Mesendoderm (in vitro differentiated cells): Measurements from ENCODE around the gene NFATC3.

Experiments used
- DNase-seq: peaks from one replicate; pipeline ENCODE4 v3.0.0; 2013
- H2AK5ac ChIP-seq: 2 replicates; pipeline ENCODE4 v1.6.1; 2013; ENCODE audit warnings: low read length, inconsistent platforms
- H2BK120ac ChIP-seq: 2 replicates; pipeline ENCODE4 v1.6.1; 2013; ENCODE audit warnings: low read depth, mild to moderate bottlenecking, low read length, moderate library complexity, mixed read lengths
- H2BK15ac ChIP-seq: replicated peaks from 2 replicates; pipeline ENCODE4 v1.6.1; 2013; ENCODE audit warnings: low read depth, mild to moderate bottlenecking, moderate library complexity
- H2BK5ac ChIP-seq: 2 replicates; pipeline ENCODE4 v1.6.1; 2013; ENCODE audit warnings: low read length, inconsistent platforms
- H3K18ac ChIP-seq: 2 replicates; pipeline ENCODE4 v1.6.1; 2013; ENCODE audit warnings: mild to moderate bottlenecking, low read length, mixed read lengths
- H3K23ac ChIP-seq: one replicate; pipeline ENCODE4 v1.6.1; 2013; ENCODE audit warnings: low read length
- H3K27ac ChIP-seq: 2 replicates; pipeline ENCODE4 v1.5.1; 2013; ENCODE audit warnings: low read depth, mild to moderate bottlenecking, inconsistent platforms, low read length, moderate library complexity
- H3K27me3 ChIP-seq: 2 replicates; pipeline ENCODE4 v1.6.1; 2013; ENCODE audit warnings: low read length, control low read depth, mild to moderate bottlenecking, inconsistent platforms; ENCODE audit not compliant: insufficient read depth, poor library complexity
- H3K36me3 ChIP-seq: 2 replicates; pipeline ENCODE4 v1.6.1; 2013; ENCODE audit warnings: low read length, inconsistent platforms; ENCODE audit not compliant: control insufficient read depth, insufficient read depth
- H3K4ac ChIP-seq: one replicate; pipeline ENCODE4 v1.6.1; 2013; ENCODE audit warnings: low read depth, mild to moderate bottlenecking, low read length, moderate library complexity
- H3K4me1 ChIP-seq: 2 replicates; pipeline ENCODE4 v1.6.1; 2013; ENCODE audit warnings: low read depth, low read length, inconsistent platforms; ENCODE audit not compliant: control insufficient read depth
- H3K4me2 ChIP-seq: 2 replicates; pipeline ENCODE4 v1.6.1; 2013; ENCODE audit warnings: low read length
- H3K4me3 ChIP-seq: 2 replicates; pipeline ENCODE4 v1.5.1; 2013; ENCODE audit warnings: mild to moderate bottlenecking, low read length
- H3K56ac ChIP-seq: one replicate; pipeline ENCODE4 v1.6.1; 2013; ENCODE audit warnings: low read length
- H3K79me1 ChIP-seq: 2 replicates; pipeline ENCODE4 v1.6.1; 2013; ENCODE audit warnings: low read length, inconsistent platforms
- H3K79me2 ChIP-seq: 2 replicates; pipeline ENCODE4 v1.6.1; 2013; ENCODE audit warnings: mild to moderate bottlenecking, low read length; ENCODE audit not compliant: control insufficient read depth, insufficient read depth
- H3K9ac ChIP-seq: 2 replicates; pipeline ENCODE4 v1.6.1; 2013; ENCODE audit warnings: low read length, inconsistent platforms
- H4K5ac ChIP-seq: one replicate; pipeline ENCODE4 v1.6.1; 2013; ENCODE audit warnings: low read length
- H4K8ac ChIP-seq: one replicate; pipeline ENCODE4 v1.6.1; 2013; ENCODE audit warnings: low read depth, mild to moderate bottlenecking, control low read depth, low read length, moderate library complexity
- WGBS: extraction: QIAGEN DNeasy Blood & Tissue Kit; methylation state at CpG from one replicate; pipeline ENCODE4 v1.1.7; 2013; ENCODE audit warnings: low lambda C conversion rate, missing lambda C conversion rate; ENCODE audit not compliant: insufficient coverage; ENCODE audit errors: extremely low coverage; 5-methylcytosine and 5-hydroxymethylcytosine counted together

NFATC3 gene

GRCh38 chr16:68047987-68048386 is 37.2 kb upstream of the NFATC3 start:
- Histone ChIP-seq H2BK120ac (no peak overlapping the region), H3K9ac (no peak overlapping the region), H3K4me3 (no peak overlapping the region), H3K36me3 (no peaks in the 10 kb centered on the region), H2BK5ac (no peak overlapping the region), H3K79me2 (no peaks in the 10 kb centered on the region), H3K4me2 (no peak overlapping the region), H3K56ac (no peak overlapping the region), H3K27me3 (no peaks in the 10 kb centered on the region), H3K79me1 (no peaks in the 10 kb centered on the region), H3K27ac (no peak overlapping the region), H2BK15ac (no peak overlapping the region), H3K18ac (no peak overlapping the region), H4K5ac (no peak overlapping the region), H4K8ac (no peak overlapping the region), H3K4ac (no peak overlapping the region), H3K23ac (no peak overlapping the region), H3K4me1 (no peaks in the 10 kb centered on the region), H2AK5ac (no peak overlapping the region)
- no CpG with 5 or more reads among the region's 2 CpGs for WGBS
- no peak for DNase-seq

- Histone ChIP-seq H3K27me3 (no peaks in the 10 kb centered on the region), H3K18ac (no peak overlapping the region), H2BK15ac (no peak overlapping the region), H3K27ac (no peak overlapping the region), H3K36me3 (peaks cover 3% of the 10 kb centered on the region), H3K56ac (no peak overlapping the region), H2AK5ac (no peak overlapping the region), H3K4me1 (no peaks in the 10 kb centered on the region), H3K4me3 (no peak overlapping the region), H3K79me2 (no peaks in the 10 kb centered on the region), H2BK120ac (no peak overlapping the region), H3K79me1 (no peaks in the 10 kb centered on the region), H4K8ac (no peak overlapping the region), H4K5ac (no peak overlapping the region), H3K9ac (no peak overlapping the region), H3K4me2 (no peak overlapping the region), H3K4ac (no peak overlapping the region), H2BK5ac (no peak overlapping the region), H3K23ac (no peak overlapping the region)
- no peak for DNase-seq
- no CpG with 5 or more reads among the region's 2 CpGs for WGBS
Observed at GRCh38 chr16:68049449-68049848, 35.7 kb upstream of the NFATC3 start.

GRCh38 chr16:68055395-68055794 is 29.8 kb upstream of the NFATC3 start:
- H4K8ac ChIP-seq, result no peak overlapping the region
- no peak overlapping the region for H3K9ac ChIP-seq
- no peaks in the 10 kb centered on the region for H3K4me1 ChIP-seq
- H3K79me2 ChIP-seq, result no peaks in the 10 kb centered on the region
- no CpG with 5 or more reads among the region's 3 CpGs for WGBS
- no peak overlapping the region for H2BK5ac ChIP-seq
- H3K4me3 ChIP-seq, result no peak overlapping the region
- no peak overlapping the region for H3K4ac ChIP-seq
- peaks cover 3% of the 10 kb centered on the region for H3K36me3 ChIP-seq
- no peak overlapping the region for H4K5ac ChIP-seq
- no peak overlapping the region for H3K4me2 ChIP-seq
- no peak overlapping the region for H2AK5ac ChIP-seq
- H2BK120ac ChIP-seq, result no peak overlapping the region
- no peak overlapping the region for H2BK15ac ChIP-seq
- H3K27ac ChIP-seq, result no peak overlapping the region
- H3K56ac ChIP-seq, result no peak overlapping the region
- no peak for DNase-seq
- no peaks in the 10 kb centered on the region for H3K27me3 ChIP-seq
- no peak overlapping the region for H3K23ac ChIP-seq
- no peaks in the 10 kb centered on the region for H3K79me1 ChIP-seq
- H3K18ac ChIP-seq, result no peak overlapping the region

GRCh38 chr16:68059804-68060203 is 25.4 kb upstream of the NFATC3 start:
- Histone ChIP-seq H4K8ac (no peak overlapping the region), H3K79me1 (no peaks in the 10 kb centered on the region), H3K18ac (no peak overlapping the region), H3K4me3 (no peak overlapping the region), H2BK120ac (no peak overlapping the region), H2AK5ac (no peak overlapping the region), H3K79me2 (no peaks in the 10 kb centered on the region), H3K27ac (no peak overlapping the region), H2BK5ac (no peak overlapping the region), H3K4me2 (no peak overlapping the region), H4K5ac (no peak overlapping the region), H3K36me3 (no peaks in the 10 kb centered on the region), H3K23ac (no peak overlapping the region), H3K4me1 (no peaks in the 10 kb centered on the region), H2BK15ac (no peak overlapping the region), H3K9ac (no peak overlapping the region), H3K56ac (no peak overlapping the region), H3K4ac (no peak overlapping the region), H3K27me3 (no peaks in the 10 kb centered on the region)
- DNase-seq, result no peak

- Histone ChIP-seq H3K18ac (no peak overlapping the region), H3K4ac (no peak overlapping the region), H4K5ac (no peak overlapping the region), H2AK5ac (no peak overlapping the region), H2BK5ac (no peak overlapping the region), H4K8ac (no peak overlapping the region), H3K23ac (no peak overlapping the region), H3K4me3 (no peak overlapping the region), H2BK15ac (no peak overlapping the region), H3K4me1 (no peaks in the 10 kb centered on the region), H3K9ac (no peak overlapping the region), H3K56ac (no peak overlapping the region), H3K4me2 (no peak overlapping the region), H3K27me3 (no peaks in the 10 kb centered on the region), H3K79me1 (no peaks in the 10 kb centered on the region), H2BK120ac (no peak overlapping the region), H3K79me2 (no peaks in the 10 kb centered on the region), H3K27ac (no peak overlapping the region), H3K36me3 (peaks cover 2% of the 10 kb centered on the region)
- no peak for DNase-seq
- no CpG with 5 or more reads among the region's 3 CpGs for WGBS
Observed at GRCh38 chr16:68061396-68061795, 23.8 kb upstream of the NFATC3 start.

- Histone ChIP-seq H3K56ac (no peak overlapping the region), H4K5ac (no peak overlapping the region), H3K27me3 (no peaks in the 10 kb centered on the region), H3K4ac (no peak overlapping the region), H3K4me3 (no peak overlapping the region), H3K9ac (no peak overlapping the region), H3K36me3 (peaks cover 2% of the 10 kb centered on the region), H3K27ac (no peak overlapping the region), H2BK15ac (no peak overlapping the region), H3K23ac (no peak overlapping the region), H2BK120ac (no peak overlapping the region), H3K4me1 (no peaks in the 10 kb centered on the region), H3K4me2 (no peak overlapping the region), H2AK5ac (no peak overlapping the region), H3K79me1 (no peaks in the 10 kb centered on the region), H3K18ac (no peak overlapping the region), H4K8ac (no peak overlapping the region), H3K79me2 (no peaks in the 10 kb centered on the region), H2BK5ac (no peak overlapping the region)
- WGBS, result no CpG with 5 or more reads among the region's 4 CpGs
- DNase-seq, result no peak
Observed at GRCh38 chr16:68062910-68063393, 22.2 kb upstream of the NFATC3 start.
